ENCODE measurements around the gene LRBA. TPM values are rescaled to one million over a fixed set of nuclear protein-coding genes. Genes with fewer than 3 reads are reported as not detected.
"Not testable (repeated sequence)": the region's sequence is repeated elsewhere in the genome, so short reads cannot be mapped to it uniquely, and the experiment has no call there.

LRBA gene
- total RNA-seq, 1 donor from 2014 or later, result 16.9 TPM

DNA sequence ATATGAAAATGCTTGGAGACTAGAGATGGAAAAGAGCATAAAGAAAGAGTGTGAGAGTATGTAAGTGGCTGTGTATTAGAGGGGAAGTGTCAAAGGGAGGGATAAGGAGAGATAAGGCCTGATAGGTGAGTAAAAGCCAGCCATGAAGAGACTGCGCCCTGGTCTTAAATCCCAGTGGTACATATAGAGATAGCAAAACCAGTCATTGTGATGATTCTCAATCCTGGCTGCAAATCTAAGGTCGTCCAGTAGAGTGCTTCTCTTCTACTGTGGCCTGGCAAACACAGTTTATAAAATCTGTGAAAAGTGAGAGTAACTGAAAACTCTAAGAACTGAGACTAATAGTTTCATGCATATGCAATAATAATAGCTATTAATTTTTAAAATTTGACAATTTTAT is 346.3 kb downstream of the LRBA start:
- DNase-seq (ENCODE audit: missing footprints), result no peak
- intact Hi-C loops (cut with DNase I), result no loop called here
- ATAC-seq, result no peak

- intact Hi-C loops (cut with DNase I), result no loop called here
- ATAC-seq (no peak), DNase-seq (ENCODE audit: missing footprints) (no peak)
Measured at GRCh38 chr4:150664935-150665334, 350.1 kb downstream of the LRBA start.

GRCh38 chr4:150662686-150663085 is 352.4 kb downstream of the LRBA start:
- ATAC-seq (no peak), DNase-seq (ENCODE audit: missing footprints) (no peak)
- intact Hi-C loops (cut with DNase I), result no loop called here

DNA sequence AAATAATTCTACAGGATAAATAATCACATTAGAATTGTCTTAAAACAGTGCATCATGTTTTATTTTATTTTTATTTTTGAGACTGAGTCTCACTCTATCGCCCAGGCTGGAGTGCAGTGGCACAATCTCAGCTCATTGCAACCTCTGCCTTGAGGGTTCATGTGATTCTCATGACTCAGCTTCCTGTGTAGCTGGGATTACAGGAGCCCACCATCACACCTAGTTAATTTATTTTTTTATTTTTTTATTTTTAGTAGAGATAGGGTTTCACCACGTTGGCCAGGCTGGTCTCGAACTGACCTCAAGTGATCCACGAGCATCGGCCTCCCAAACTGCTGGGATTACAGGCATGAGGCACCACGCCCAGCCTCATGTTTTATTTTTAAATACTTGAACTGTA is 353.5 kb downstream of the LRBA start:
- DNase-seq (ENCODE audit: missing footprints); intact Hi-C loops (cut with DNase I); ATAC-seq: not testable (repeated sequence)

GRCh38 chr4:150658258-150658657 is 356.8 kb downstream of the LRBA start:
- DNase-seq (ENCODE audit: missing footprints); intact Hi-C loops (cut with DNase I); ATAC-seq: not testable (repeated sequence)

- intact Hi-C loops (cut with DNase I), result no loop called here
- ATAC-seq (no peak), DNase-seq (ENCODE audit: missing footprints) (no peak)
Measured at GRCh38 chr4:150656891-150657290, 358.2 kb downstream of the LRBA start.

- ATAC-seq (no peak), DNase-seq (ENCODE audit: missing footprints) (no peak)
- intact Hi-C loops (cut with DNase I), result no loop called here
Measured at GRCh38 chr4:150650751-150651150, 364.3 kb downstream of the LRBA start.

- intact Hi-C loops (cut with DNase I), result no loop called here
- DNase-seq (ENCODE audit: missing footprints), result no peak
- ATAC-seq, result no peak
Measured at GRCh38 chr4:150648123-150648522, 367.0 kb downstream of the LRBA start.

GRCh38 chr4:150647008-150647407 is 368.1 kb downstream of the LRBA start:
- ATAC-seq (no peak), DNase-seq (ENCODE audit: missing footprints) (no peak)
- intact Hi-C loops (cut with DNase I), result no loop called here

DNA sequence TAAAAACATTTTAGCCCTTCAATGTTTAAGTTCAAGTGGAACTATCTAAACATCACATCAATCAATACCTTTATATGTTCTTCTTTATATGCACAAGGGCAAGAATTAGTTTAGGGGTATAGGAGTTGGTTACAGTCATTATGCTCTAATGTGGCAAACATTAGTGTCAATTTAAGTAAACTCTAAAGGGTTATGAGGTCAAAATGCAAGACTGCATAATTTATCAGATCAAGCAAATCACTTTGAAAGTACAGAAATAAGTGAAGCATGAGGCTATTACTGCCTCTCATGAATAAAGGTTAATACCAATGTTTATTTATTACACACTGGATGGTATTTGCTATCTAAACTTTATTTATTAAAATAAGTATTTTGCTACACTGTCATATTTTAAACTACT is 373.5 kb downstream of the LRBA start:
- intact Hi-C loops (cut with DNase I), result no loop called here
- ATAC-seq, result no peak
- no peak for DNase-seq (ENCODE audit: missing footprints)

GRCh38 chr4:150632639-150633038 is 382.4 kb downstream of the LRBA start:
- DNase-seq (ENCODE audit: missing footprints) (no peak), ATAC-seq (no peak)
- intact Hi-C loops (cut with DNase I), result no loop called here

GRCh38 chr4:150628073-150628472 is 387.0 kb downstream of the LRBA start:
- DNase-seq (ENCODE audit: missing footprints) (no peak), ATAC-seq (no peak)
- intact Hi-C loops (cut with DNase I), result no loop called here

GRCh38 chr4:150625033-150625432 is 390.1 kb downstream of the LRBA start:
- intact Hi-C loops (cut with DNase I), result no loop called here
- ATAC-seq, result no peak
- no peak for DNase-seq (ENCODE audit: missing footprints)

- DNase-seq (ENCODE audit: missing footprints), result no peak
- intact Hi-C loops (cut with DNase I), result no loop called here
- no peak for ATAC-seq
Measured at GRCh38 chr4:150624055-150624454, 391.0 kb downstream of the LRBA start.

- DNase-seq (ENCODE audit: missing footprints), result no peak
- ATAC-seq, result no peak
- intact Hi-C loops (cut with DNase I), result no loop called here
Measured at GRCh38 chr4:150619042-150619441, 396.0 kb downstream of the LRBA start.

- DNase-seq (ENCODE audit: missing footprints) (no peak), ATAC-seq (no peak)
- intact Hi-C loops (cut with DNase I), result no loop called here
Measured at GRCh38 chr4:150609131-150609530, 406.0 kb downstream of the LRBA start.

DNA sequence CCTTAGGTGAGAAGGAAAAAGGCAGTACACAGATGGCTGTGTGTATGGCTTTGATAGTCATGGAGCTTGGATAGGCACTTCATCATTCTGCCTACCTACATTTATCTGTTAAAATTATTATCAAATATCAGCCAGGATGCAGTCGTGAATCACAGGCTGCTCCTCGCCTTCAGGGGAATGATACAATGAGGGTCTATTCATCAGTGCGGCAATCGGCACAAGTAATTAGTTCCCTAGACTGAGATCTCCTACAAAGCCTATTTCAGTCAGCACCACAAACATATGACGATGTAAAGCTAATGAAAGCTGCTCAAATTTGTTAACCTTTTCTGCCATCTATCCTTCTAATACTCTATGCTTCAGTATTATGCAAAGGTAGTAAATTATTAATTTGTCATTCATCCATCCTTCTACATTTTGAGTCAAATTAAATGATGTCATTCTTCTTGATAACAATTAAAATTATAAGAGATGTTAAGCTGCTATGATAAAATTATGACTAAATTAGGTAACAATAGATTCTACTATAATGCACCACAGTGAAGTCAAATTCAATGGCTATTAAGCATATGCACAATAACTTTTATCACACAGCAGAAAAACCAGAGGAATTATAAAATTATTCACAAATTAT is 414.2 kb downstream of the LRBA start:
- intact Hi-C loops (cut with DNase I), result no loop called here
- no peak for DNase-seq (ENCODE audit: missing footprints)
- no peak for ATAC-seq

DNA sequence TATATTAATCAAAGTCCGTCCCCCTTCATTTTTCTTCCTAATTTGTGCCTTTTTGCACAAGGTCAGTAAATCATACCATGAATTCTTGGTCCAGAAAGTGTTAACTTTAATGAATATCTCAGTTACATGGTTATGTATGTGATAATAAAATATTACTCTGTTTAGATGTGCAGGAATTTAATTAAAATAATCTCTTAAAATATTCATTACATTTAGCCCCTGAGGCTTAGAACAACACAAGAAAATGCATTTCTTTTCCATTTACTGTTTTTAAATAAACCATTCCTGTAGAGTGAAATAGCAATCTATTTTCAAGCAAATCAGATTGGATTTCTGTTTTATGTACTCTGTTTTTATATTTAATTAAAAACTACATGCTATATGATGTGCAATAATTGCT is 415.5 kb downstream of the LRBA start:
- ATAC-seq, result no peak

DNA sequence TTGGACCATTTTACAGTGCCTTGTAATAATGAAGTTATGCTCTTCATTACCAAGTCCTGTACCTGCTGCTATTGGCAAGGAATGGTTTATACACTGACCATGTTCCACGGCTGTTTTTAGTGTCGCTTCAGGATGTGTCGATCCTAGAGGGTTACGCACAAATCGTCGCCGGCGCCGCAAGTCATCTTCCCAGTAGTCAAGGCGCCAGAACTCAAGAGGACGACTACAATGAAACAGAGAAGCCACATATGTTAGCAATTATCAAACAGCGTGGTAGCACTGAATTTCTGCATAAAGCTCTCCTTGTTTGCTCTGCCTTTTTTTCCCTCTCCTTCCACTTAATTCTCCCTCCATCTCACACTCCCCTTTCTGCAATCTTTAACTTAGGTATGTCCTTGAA is 416.2 kb downstream of the LRBA start:
- DNase-seq (ENCODE audit: missing footprints) (no peak), ATAC-seq (no peak)
- intact Hi-C loops (cut with DNase I), result no loop called here

More for the DNA sequence above, 415.5 kb downstream of the LRBA start:
- intact Hi-C loops (cut with DNase I), result no loop called here
- no peak for DNase-seq (ENCODE audit: missing footprints)

- intact Hi-C loops (cut with DNase I), result no loop called here
- DNase-seq (ENCODE audit: missing footprints) (no peak), ATAC-seq (no peak)
Measured at GRCh38 chr4:150593996-150594395, 421.1 kb downstream of the LRBA start.

- DNase-seq (ENCODE audit: missing footprints) (no peak), ATAC-seq (no peak)
- intact Hi-C loops (cut with DNase I), result no loop called here
Measured at GRCh38 chr4:150591904-150592303, 423.2 kb downstream of the LRBA start.
